ENCODE results near the gene TET1. TPM values are rescaled to one million over a fixed set of nuclear protein-coding genes. Genes with fewer than 3 reads are reported as not detected.

The TET1 gene
- total and polyA plus RNA-seq, 9 of the 15 experiments (the other 6 are each of a cell fraction or from before 2014, with no cell fraction given) = 2.6 to 21.3 (median 11.6) TPM

DNA sequence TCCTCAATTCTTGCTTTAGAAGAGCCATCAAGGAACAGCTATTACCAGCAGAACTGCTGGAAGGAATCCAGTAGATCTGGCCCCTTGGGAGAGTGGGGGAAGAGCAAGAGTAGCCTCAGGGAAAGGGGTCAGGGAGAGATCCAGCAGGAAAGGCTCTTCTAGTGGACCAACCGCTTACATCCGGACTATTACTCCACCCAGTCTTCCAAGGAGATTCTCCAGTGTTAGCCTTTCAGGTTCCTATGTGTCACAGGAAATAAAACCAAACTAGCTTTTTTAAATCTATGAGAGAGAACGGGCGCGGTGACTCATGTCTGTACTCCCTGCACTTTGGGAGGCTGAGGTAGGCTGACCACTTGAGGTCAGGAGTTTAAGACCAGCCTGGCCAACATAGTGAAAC, 34.3 kb downstream of the TET1 start (continued):
- TF ChIP-seq, protein P1, sequence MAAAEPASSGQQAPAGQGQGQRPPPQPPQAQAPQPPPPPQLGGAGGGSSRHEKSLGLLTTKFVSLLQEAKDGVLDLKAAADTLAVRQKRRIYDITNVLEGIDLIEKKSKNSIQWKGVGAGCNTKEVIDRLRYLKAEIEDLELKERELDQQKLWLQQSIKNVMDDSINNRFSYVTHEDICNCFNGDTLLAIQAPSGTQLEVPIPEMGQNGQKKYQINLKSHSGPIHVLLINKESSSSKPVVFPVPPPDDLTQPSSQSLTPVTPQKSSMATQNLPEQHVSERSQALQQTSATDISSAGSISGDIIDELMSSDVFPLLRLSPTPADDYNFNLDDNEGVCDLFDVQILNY (CRISPR knock-in tag; IDR thresholded peaks at IDR 0.05) = no peak
- TF ChIP-seq RAD51 (IDR thresholded peaks at IDR 0.05; ENCODE audit: borderline replicate concordance, low read depth) (no peak), SUPT5H (IDR thresholded peaks at IDR 0.05) (no peak), CC2D1A (IDR thresholded peaks at IDR 0.05) (peak; percentile 79), ERF (CRISPR knock-in tag; IDR thresholded peaks at IDR 0.05) (no peak), ZFX (CRISPR knock-in tag; IDR thresholded peaks at IDR 0.05) (no peak), LEF1 (IDR thresholded peaks at IDR 0.05) (no peak)
- TF ChIP-seq, protein P2, sequence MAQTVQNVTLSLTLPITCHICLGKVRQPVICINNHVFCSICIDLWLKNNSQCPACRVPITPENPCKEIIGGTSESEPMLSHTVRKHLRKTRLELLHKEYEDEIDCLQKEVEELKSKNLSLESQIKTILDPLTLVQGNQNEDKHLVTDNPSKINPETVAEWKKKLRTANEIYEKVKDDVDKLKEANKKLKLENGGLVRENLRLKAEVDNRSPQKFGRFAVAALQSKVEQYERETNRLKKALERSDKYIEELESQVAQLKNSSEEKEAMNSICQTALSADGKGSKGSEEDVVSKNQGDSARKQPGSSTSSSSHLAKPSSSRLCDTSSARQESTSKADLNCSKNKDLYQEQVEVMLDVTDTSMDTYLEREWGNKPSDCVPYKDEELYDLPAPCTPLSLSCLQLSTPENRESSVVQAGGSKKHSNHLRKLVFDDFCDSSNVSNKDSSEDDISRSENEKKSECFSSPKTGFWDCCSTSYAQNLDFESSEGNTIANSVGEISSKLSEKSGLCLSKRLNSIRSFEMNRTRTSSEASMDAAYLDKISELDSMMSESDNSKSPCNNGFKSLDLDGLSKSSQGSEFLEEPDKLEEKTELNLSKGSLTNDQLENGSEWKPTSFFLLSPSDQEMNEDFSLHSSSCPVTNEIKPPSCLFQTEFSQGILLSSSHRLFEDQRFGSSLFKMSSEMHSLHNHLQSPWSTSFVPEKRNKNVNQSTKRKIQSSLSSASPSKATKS (CRISPR knock-in tag; IDR thresholded peaks at IDR 0.05) = no peak
- TF ChIP-seq, protein P3, sequence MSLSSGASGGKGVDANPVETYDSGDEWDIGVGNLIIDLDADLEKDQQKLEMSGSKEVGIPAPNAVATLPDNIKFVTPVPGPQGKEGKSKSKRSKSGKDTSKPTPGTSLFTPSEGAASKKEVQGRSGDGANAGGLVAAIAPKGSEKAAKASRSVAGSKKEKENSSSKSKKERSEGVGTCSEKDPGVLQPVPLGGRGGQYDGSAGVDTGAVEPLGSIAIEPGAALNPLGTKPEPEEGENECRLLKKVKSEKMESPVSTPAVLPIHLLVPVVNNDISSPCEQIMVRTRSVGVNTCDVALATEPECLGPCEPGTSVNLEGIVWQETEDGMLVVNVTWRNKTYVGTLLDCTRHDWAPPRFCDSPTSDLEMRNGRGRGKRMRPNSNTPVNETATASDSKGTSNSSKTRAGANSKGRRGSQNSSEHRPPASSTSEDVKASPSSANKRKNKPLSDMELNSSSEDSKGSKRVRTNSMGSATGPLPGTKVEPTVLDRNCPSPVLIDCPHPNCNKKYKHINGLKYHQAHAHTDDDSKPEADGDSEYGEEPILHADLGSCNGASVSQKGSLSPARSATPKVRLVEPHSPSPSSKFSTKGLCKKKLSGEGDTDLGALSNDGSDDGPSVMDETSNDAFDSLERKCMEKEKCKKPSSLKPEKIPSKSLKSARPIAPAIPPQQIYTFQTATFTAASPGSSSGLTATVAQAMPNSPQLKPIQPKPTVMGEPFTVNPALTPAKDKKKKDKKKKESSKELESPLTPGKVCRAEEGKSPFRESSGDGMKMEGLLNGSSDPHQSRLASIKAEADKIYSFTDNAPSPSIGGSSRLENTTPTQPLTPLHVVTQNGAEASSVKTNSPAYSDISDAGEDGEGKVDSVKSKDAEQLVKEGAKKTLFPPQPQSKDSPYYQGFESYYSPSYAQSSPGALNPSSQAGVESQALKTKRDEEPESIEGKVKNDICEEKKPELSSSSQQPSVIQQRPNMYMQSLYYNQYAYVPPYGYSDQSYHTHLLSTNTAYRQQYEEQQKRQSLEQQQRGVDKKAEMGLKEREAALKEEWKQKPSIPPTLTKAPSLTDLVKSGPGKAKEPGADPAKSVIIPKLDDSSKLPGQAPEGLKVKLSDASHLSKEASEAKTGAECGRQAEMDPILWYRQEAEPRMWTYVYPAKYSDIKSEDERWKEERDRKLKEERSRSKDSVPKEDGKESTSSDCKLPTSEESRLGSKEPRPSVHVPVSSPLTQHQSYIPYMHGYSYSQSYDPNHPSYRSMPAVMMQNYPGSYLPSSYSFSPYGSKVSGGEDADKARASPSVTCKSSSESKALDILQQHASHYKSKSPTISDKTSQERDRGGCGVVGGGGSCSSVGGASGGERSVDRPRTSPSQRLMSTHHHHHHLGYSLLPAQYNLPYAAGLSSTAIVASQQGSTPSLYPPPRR (CRISPR knock-in tag; IDR thresholded peaks at IDR 0.05; ENCODE audit: borderline replicate concordance) = no peak
- TF ChIP-seq, protein P4, sequence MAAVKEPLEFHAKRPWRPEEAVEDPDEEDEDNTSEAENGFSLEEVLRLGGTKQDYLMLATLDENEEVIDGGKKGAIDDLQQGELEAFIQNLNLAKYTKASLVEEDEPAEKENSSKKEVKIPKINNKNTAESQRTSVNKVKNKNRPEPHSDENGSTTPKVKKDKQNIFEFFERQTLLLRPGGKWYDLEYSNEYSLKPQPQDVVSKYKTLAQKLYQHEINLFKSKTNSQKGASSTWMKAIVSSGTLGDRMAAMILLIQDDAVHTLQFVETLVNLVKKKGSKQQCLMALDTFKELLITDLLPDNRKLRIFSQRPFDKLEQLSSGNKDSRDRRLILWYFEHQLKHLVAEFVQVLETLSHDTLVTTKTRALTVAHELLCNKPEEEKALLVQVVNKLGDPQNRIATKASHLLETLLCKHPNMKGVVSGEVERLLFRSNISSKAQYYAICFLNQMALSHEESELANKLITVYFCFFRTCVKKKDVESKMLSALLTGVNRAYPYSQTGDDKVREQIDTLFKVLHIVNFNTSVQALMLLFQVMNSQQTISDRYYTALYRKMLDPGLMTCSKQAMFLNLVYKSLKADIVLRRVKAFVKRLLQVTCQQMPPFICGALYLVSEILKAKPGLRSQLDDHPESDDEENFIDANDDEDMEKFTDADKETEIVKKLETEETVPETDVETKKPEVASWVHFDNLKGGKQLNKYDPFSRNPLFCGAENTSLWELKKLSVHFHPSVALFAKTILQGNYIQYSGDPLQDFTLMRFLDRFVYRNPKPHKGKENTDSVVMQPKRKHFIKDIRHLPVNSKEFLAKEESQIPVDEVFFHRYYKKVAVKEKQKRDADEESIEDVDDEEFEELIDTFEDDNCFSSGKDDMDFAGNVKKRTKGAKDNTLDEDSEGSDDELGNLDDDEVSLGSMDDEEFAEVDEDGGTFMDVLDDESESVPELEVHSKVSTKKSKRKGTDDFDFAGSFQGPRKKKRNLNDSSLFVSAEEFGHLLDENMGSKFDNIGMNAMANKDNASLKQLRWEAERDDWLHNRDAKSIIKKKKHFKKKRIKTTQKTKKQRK (IDR thresholded peaks at IDR 0.05; ENCODE audit: borderline replicate concordance, low read depth, low read length) = no peak
- TF ChIP-seq, protein P5, sequence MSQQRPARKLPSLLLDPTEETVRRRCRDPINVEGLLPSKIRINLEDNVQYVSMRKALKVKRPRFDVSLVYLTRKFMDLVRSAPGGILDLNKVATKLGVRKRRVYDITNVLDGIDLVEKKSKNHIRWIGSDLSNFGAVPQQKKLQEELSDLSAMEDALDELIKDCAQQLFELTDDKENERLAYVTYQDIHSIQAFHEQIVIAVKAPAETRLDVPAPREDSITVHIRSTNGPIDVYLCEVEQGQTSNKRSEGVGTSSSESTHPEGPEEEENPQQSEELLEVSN (IDR thresholded peaks at IDR 0.05; ENCODE audit: borderline replicate concordance in 1 of 2, extremely low read depth in 1 of 2, insufficient read depth in 1 of 2, insufficient read length in 1 of 2, low read depth in 1 of 2, low read length in 1 of 2, poor library complexity in 1 of 2, severe bottlenecking in 1 of 2) = no peak

All from K562 (cell line).